A549 (cell line): ENCODE data around the gene SMG6. TPM values are rescaled to one million over a fixed set of nuclear protein-coding genes. Genes with fewer than 3 reads are reported as not detected.

Experiments
- ATAC-seq, 2 experiments: fragments of 200-7000 bp in 1 of 2; fragments of >200 bp in 1 of 2; cut with Nextera tagmentation in 1 of 2; cut with Tn5 transposase in 1 of 2; 3 replicates each; pipeline versions ENCODE4 v1.8.0 to v1.9.1; 2018 to 2020; ENCODE audit warnings: mild to moderate bottlenecking in 1 of 2, moderate library complexity in 1 of 2
- CTCF ChIA-PET: fragments of 300-600 bp; sonication (Branson Sonifier 250); formaldehyde crosslinking; extraction: SDS; loops from one replicate; lab custom pipeline; 2021; ENCODE audit warnings: antibody characterized with exemption, inconsistent platforms; lab: Yijun Ruan, JAX
- POLR2A ChIA-PET: fragments of 350-600 bp; formaldehyde crosslinking; extraction: SDS; loops from one replicate; lab custom pipeline; 2021; ENCODE audit warnings: antibody characterized with exemption, inconsistent platforms; lab: Yijun Ruan, JAX
- DNase-seq, 2 experiments: peaks; one replicate each; pipeline versions ENCODE4 v3.0.0 to v3.0.0-alpha.2; 2011 to 2016; ENCODE audit warnings: low read depth in 1 of 2, low spot score in 1 of 2
- FAIRE-seq: peaks from 2 replicates; lab custom pipeline; 2011; peaks lifted over from hg19 to GRCh38; lab: Jason Lieb, UNC
- H3K27ac ChIP-seq, 2 experiments: fragments of >200 bp; sonication (Bioruptor Twin); formaldehyde crosslinking; 3 replicates each; pipeline ENCODE4 v1.5.1; 2016 to 2017
- H3K4me1 ChIP-seq: fragments of >200 bp; sonication (Bioruptor Twin); formaldehyde crosslinking; 3 replicates; pipeline ENCODE4 v1.6.1; 2016
- H3K4me2 ChIP-seq: fragments of >200 bp; sonication (Bioruptor Twin); formaldehyde crosslinking; 3 replicates; pipeline ENCODE4 v1.6.1; 2016
- H3K4me3 ChIP-seq: fragments of >200 bp; sonication (Bioruptor Twin); formaldehyde crosslinking; 3 replicates; pipeline ENCODE4 v1.5.1; 2016
- H3K9me3 ChIP-seq: fragments of >200 bp; sonication (Bioruptor Twin); formaldehyde crosslinking; 3 replicates; pipeline ENCODE4 v1.6.1; 2016
- BCL3 ChIP-seq: fragments of >200 bp; sonication (Bioruptor Twin); formaldehyde crosslinking; IDR thresholded peaks from 3 replicates; pipeline ENCODE4 v1.6.1; 2016
- CBX2 ChIP-seq: fragments of 200-600 bp; sonication (generic); IDR thresholded peaks from 2 replicates; pipeline ENCODE4 v1.6.1; 2016; ENCODE audit warnings: low read depth, mild to moderate bottlenecking, borderline replicate concordance
- CHD4 ChIP-seq: fragments of 200-600 bp; sonication (generic); IDR thresholded peaks from 2 replicates; pipeline ENCODE4 v1.6.1; 2016; ENCODE audit warnings: antibody characterized with exemption, mild to moderate bottlenecking, borderline replicate concordance
- CTCF ChIP-seq: fragments of >200 bp; sonication (Bioruptor Twin); formaldehyde crosslinking; IDR thresholded peaks from 3 replicates; pipeline ENCODE4 v1.5.1; 2016
- ESRRA ChIP-seq: fragments of 150-350 bp; IDR thresholded peaks from 2 replicates; pipeline ENCODE4 v1.6.1; 2014; ENCODE audit warnings: mild to moderate bottlenecking, low read length, borderline replicate concordance
- HOXA7 ChIP-seq: fragments of 250-450 bp; sonication (Bioruptor Pico); IDR thresholded peaks from 2 replicates; pipeline ENCODE4 v1.5.0; 2020; ENCODE audit warnings: mild to moderate bottlenecking, moderate library complexity
- MYC ChIP-seq: IDR thresholded peaks from 2 replicates; pipeline ENCODE4 v1.6.1; 2012; ENCODE audit warnings: mild to moderate bottlenecking, inconsistent platforms, low read length, improper control_type of control experiment, borderline replicate concordance
- RARB ChIP-seq: fragments of 250-450 bp; sonication (Bioruptor Pico); IDR thresholded peaks from 2 replicates; pipeline ENCODE4 v1.8.0; 2021; ENCODE audit warnings: mild to moderate bottlenecking, moderate library complexity
- REST ChIP-seq: fragments of 200-600 bp; sonication (generic); IDR thresholded peaks from 2 replicates; pipeline ENCODE4 v1.6.1; 2016; ENCODE audit warnings: antibody characterized with exemption, mild to moderate bottlenecking, moderate library complexity
- RFX5 ChIP-seq: fragments of 450-650 bp; IDR thresholded peaks from 2 replicates; pipeline ENCODE4 v1.7.1; 2014; ENCODE audit warnings: antibody characterized with exemption, mild to moderate bottlenecking, moderate library complexity
- WGBS: methylation state at CpG from one replicate; pipeline ENCODE4 v1.1.6; 2017; ENCODE audit errors: missing lambda C conversion rate; 5-methylcytosine and 5-hydroxymethylcytosine counted together
- polyA plus RNA-seq, 4 experiments: library from polyadenylated mRNA; depleted of rRNA in 3 of 4; stranded (reverse); fragments of >200 nt; fragmentation: RNase III in 1 of 4; extraction: RNeasy Plus Mini Kit Qiagen cat#74134 plus additional on column Dnase treatment in 1 of 4; gene quantifications; 2 replicates in 3 of 4; 3 replicates in 1 of 4; pipeline ENCODE4 v1.2.3, GENCODE V29; 2011 to 2017

Gene SMG6
- polyA plus RNA-seq, 2 of the 4 experiments (the other 2 are of a cell fraction), result 4.7 to 17.0 TPM

- TF ChIP-seq BCL3 (no peak), CBX2 (no peak)
Observed at GRCh38 chr17:2222901-2223616, 80.5 kb downstream of the SMG6 start (continued).

GRCh38 chr17:2222301-2222700 lies 81.3 kb downstream of the SMG6 start:
- no peak for TF ChIP-seq RFX5
- Histone ChIP-seq H3K4me2 (no peak overlapping the region), H3K4me1 (no peaks in the 10 kb centered on the region), H3K27ac (no peak overlapping the region), H3K4me3 (no peak overlapping the region), H3K9me3 (no peaks in the 10 kb centered on the region)
- ChIA-PET CTCF (interaction anchor here (0.7 to 5.8 kb wide), 7 partner anchors 10 to 167 kb away, joined by 3 to 46 read pairs (median 4); partner anchors contain the start of gene HIC1), POLR2A (no interaction called here)
- FAIRE-seq, result no peak
- DNase-seq, result no peak
- 89% methylated on average over 4 of the region's 5 CpGs for WGBS
- no peak for ATAC-seq

GRCh38 chr17:2218426-2218825 lies 85.2 kb downstream of the SMG6 start:
- FAIRE-seq (no peak), ATAC-seq (no peak), DNase-seq (no peak)
- Histone ChIP-seq H3K4me1 (no peaks in the 10 kb centered on the region), H3K27ac (no peak overlapping the region), H3K9me3 (no peaks in the 10 kb centered on the region), H3K4me2 (no peak overlapping the region), H3K4me3 (no peak overlapping the region)
- POLR2A ChIA-PET, result no interaction called here
- TF ChIP-seq HOXA7, result no peak
- no peak for TF ChIP-seq ESRRA
- no peak for TF ChIP-seq CTCF
- TF ChIP-seq RARB (CRISPR knock-in tag), result no peak
- no peak for TF ChIP-seq CHD4
- no peak for TF ChIP-seq BCL3
- no peak for TF ChIP-seq REST
- no peak for TF ChIP-seq MYC
- WGBS, result 95% methylated on average over 8 of the region's 8 CpGs
- CTCF ChIA-PET, result interaction anchor here (0.6 to 2.4 kb wide), 7 partner anchors 8 to 163 kb away, joined by 3 to 15 read pairs (median 5); partner anchors contain the start of gene HIC1
